Head of caudate nucleus (tissue), 42 donors: ENCODE measurements around the gene CITED2.
"Not testable (repeated sequence)": the region's sequence is repeated elsewhere in the genome, so short reads cannot be mapped to it uniquely, and the experiment has no call there.

Experiments
- DNase-seq, 42 donors: peaks; one replicate each; pipeline versions ENCODE4 v3.0.0 to v3.0.0-alpha.2; 2020 to 2021; ENCODE audit warnings: mixed read lengths in 7 of 42
- intact Hi-C: fragments of 100-400 bp; cut with DNase I; formaldehyde crosslinking; loops from one replicate; pipeline ENCODE4 v1.15.0; 2022

CITED2 gene

GRCh38 chr6:139374357-139375225 is at the start of gene CITED2:
Gene CITED2, minus strand, starts transcription at chr6:139374648. Its CDS starts 704 bp downstream, at chr6:139373944.
- intact Hi-C loops, result loop anchor here (10.0 kb wide), 1 partner anchor 240 kb away; the partner anchor contains the start of gene HECA
- peak; percentile 82 to 96 (median 91) for DNase-seq

GRCh38 chr6:139423037-139423703 is 48.7 kb upstream of the CITED2 start:
- no peak for DNase-seq

GRCh38 chr6:139422105-139423036 is 47.9 kb upstream of the CITED2 start:
- no peak for DNase-seq
- intact Hi-C loops, result no loop called here

More at GRCh38 chr6:139423037-139423703, 48.7 kb upstream of the CITED2 start:
- intact Hi-C loops, result no loop called here

- no peak for DNase-seq
- intact Hi-C loops, result no loop called here
Observed at GRCh38 chr6:139418481-139419132, 44.2 kb upstream of the CITED2 start.

DNA sequence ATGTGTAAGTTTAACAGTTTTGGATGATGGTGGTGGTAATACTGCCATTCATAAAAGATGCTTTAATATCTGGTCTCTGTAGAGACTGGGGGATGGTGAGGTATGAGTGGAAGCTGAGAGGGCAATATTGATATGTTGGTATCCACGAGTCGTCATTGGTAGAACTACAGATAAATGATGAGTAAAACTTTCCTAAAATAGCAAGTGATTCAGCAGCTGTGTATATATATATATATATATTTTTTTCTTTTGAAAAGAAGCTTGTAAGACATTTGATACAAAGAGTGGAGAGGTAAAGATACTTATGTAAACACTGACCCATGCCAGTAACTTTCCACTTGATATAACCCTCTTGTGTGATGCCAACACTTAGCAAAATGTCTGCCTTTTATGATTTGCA is 41.7 kb upstream of the CITED2 start:
- intact Hi-C loops, result no loop called here
- DNase-seq, result no peak

DNA sequence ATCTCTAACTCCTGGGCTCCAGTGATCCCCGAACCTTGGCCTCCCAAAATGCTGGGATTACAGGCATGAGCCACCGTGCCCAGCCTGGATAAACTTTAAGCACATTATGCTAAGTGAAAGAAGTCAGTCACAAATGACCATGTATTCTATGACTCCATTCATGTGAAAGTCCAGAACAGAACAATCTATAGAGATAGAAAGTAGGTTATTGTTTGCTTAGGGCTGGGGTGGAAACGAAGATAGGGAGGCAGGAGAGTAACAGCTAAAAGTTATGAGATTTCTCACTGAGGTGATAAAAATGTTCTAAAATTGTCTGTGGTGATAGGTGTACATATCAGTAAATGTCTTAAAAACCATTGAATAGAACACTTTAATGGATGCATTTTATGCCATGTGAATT is 40.9 kb upstream of the CITED2 start:
- DNase-seq, result no peak
- intact Hi-C loops, result no loop called here

- intact Hi-C loops, DNase-seq: not testable (repeated sequence)
Observed at GRCh38 chr6:139412103-139412502, 37.7 kb upstream of the CITED2 start.

GRCh38 chr6:139409026-139409425 is 34.6 kb upstream of the CITED2 start:
- DNase-seq, result no peak
- intact Hi-C loops, result no loop called here

- DNase-seq, result no peak
- intact Hi-C loops, result no loop called here
Observed at GRCh38 chr6:139407718-139408222, 33.3 kb upstream of the CITED2 start.

GRCh38 chr6:139406577-139407343 is 32.3 kb upstream of the CITED2 start:
- no peak for DNase-seq
- intact Hi-C loops, result no loop called here

GRCh38 chr6:139402876-139403386 is 28.5 kb upstream of the CITED2 start:
- no peak for DNase-seq
- intact Hi-C loops, result no loop called here

DNA sequence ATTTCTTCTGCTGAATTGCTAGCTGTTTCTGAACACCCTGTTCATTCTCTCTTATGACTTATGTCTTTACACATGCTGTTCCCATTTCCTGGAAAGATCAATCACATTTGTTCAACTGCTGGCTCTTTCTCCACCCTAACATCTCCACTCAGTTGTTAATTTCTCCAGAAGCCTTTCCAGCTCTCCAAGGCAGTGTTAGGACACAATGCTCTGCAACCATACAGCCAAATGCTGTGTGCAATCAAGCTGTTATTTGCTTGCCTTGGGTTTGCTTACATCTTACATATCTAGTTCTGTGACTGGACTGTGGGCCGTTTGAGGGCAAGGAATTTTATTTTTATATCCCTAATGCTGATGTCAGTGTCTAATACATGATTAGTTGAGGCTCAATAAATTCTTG is 24.2 kb upstream of the CITED2 start:
- intact Hi-C loops, result no loop called here
- DNase-seq, result no peak

GRCh38 chr6:139395891-139396301 is 21.4 kb upstream of the CITED2 start:
- no peak for DNase-seq
- intact Hi-C loops, result no loop called here

DNA sequence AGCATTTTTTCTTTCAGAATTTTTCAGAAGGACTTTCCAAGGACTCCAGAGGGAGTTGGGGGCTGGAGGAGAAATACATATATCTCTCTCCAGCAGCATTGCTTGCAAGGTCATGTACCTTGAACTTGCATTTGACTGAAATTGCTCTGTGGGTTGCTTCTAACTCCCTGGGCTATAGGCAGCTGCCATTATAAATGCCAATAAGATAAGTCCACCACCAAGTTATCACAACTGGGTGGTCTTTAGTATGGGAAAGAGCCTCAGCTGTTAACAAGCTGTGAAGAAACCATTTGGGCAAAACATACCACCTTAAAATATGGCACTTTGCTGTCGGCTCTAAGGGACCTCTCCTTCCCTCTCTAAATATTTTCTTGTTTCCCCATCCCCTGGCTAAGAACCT is 20.9 kb upstream of the CITED2 start:
- intact Hi-C loops, result no loop called here
- no peak for DNase-seq

- intact Hi-C loops, result no loop called here
- DNase-seq, result no peak
Observed at GRCh38 chr6:139394027-139394649, 19.7 kb upstream of the CITED2 start.

DNA sequence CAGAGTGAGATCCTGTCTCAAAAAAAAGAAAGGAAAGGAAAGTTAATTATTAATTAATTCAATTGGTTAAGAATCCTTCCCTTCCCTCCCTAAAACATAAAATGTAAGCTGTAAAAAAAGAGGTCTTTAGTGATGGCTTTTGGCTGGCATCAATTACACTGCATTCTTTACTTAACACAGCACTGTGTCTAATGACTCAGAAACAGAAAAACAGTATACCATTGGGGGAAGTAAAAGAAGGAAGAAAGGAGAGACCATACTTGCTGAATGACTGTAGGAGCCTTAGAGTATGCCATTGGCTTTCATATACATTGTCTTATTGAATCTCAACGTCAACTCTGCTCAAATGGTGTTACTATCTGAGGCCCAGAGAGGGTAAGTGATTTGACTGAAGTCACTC is 18.3 kb upstream of the CITED2 start:
- intact Hi-C loops, result no loop called here
- no peak for DNase-seq

DNA sequence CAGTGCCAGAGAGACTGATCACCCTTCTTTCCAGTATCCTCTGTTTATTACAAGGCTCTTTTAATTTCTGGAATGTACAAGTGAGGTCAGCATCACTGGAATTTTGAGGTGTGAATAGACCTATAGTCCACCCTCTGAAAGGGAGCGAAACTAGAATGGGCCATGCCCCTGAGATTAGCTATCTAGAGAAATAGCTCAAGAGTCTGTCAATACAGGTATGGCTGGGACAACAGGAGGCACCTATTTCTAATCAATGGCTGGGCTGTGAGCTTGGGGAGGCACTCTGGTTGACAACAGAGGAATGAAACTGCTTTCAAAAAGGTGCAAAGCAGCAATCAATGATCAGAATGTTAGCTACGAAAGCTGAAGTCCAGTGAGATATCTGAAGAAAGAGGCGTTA is 17.3 kb upstream of the CITED2 start:
- DNase-seq, result no peak
- intact Hi-C loops, result no loop called here
